Type B pancreatic cell (in vitro differentiated cells): Measurements from ENCODE around the gene EFNB2. TPM values are rescaled to one million over a fixed set of nuclear protein-coding genes. Genes with fewer than 3 reads are reported as not detected.

ENCODE experiments used
- DNase-seq: peaks from one replicate; pipeline ENCODE4 v3.0.0; 2021; ENCODE audit warnings: mixed read lengths; ENCODE audit not compliant: unreplicated experiment; ENCODE audit errors: extremely low spot score
- H3K27ac Mint-ChIP-seq: 2 replicates; pipeline ENCODE4 v1.8.0; 2021; ENCODE audit warnings: mild to moderate bottlenecking, mixed read lengths
- H3K27me3 Mint-ChIP-seq: 2 replicates; pipeline ENCODE4 v1.8.0; 2021; ENCODE audit warnings: mixed read lengths
- H3K36me3 Mint-ChIP-seq: 2 replicates; pipeline ENCODE4 v1.8.0; 2021; ENCODE audit warnings: mixed read lengths
- H3K4me1 Mint-ChIP-seq: one replicate; pipeline ENCODE4 v1.8.0; 2021; ENCODE audit warnings: mixed read lengths; ENCODE audit not compliant: unreplicated experiment
- H3K4me3 Mint-ChIP-seq: 2 replicates; pipeline ENCODE4 v1.8.0; 2021; ENCODE audit warnings: mild to moderate bottlenecking, mixed read lengths
- H3K9me3 Mint-ChIP-seq: 2 replicates; pipeline ENCODE4 v1.8.0; 2021; ENCODE audit warnings: mixed read lengths
- total RNA-seq: library from RNA; stranded (reverse); gene quantifications from 2 replicates; pipeline ENCODE4 v1.2.1, GENCODE V29; 2021; ENCODE audit warnings: low replicate concordance
- TF ChIP-seq, protein P1 (sequence below): fragments of 200-600 bp; sonication (generic); conservative IDR thresholded peaks from 2 replicates; pipeline ENCODE4 v1.5.0; 2021; ENCODE audit warnings: antibody characterized with exemption, mild to moderate bottlenecking

The EFNB2 gene
- total RNA-seq, 1 donor from 2014 or later = 67.1 TPM

DNA sequence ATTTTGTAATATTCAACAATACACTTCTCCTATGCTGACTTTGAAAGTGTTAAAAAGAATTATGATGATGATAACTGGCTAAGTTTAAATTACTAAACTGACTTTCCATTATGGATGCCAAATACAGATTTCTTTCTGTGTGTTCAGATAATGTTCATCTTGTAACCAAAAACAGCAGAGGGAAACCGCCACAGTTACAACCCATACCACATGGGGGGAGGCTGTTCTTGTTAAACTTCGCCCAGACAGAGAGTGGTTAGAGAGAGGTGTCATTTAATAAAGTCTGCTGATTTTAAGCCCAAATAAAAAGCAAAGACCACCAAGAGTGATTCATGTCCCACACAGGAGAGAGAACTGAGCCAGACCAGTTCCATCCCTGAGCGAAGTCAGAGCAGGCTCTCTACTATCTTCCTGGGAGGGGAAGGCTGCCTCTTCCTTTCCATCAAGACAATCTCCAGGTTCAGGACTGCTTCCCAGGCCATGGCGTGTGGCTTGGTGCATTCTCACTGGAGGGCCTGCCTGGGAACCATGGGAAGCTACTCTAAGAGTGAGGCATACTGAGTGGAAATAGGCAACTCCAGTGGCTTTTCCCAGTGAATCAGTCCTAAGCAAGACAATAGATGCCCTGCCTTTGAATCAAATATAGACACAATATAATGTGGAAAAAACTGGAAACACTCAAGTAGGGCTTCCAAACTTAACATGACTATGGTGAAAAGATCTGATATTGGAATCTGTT lies 18.2 kb downstream of the EFNB2 start:
- DNase-seq = no peak
- Mint-ChIP-seq H3K4me3 (no peak overlapping the region), H3K36me3 (peaks cover 32% of the 10 kb centered on the region), H3K27me3 (no peaks in the 10 kb centered on the region), H3K4me1 (peaks cover 74% of the 10 kb centered on the region), H3K9me3 (no peaks in the 10 kb centered on the region), H3K27ac (peak overlapping the region; percentile 21)
- TF ChIP-seq, protein P1, sequence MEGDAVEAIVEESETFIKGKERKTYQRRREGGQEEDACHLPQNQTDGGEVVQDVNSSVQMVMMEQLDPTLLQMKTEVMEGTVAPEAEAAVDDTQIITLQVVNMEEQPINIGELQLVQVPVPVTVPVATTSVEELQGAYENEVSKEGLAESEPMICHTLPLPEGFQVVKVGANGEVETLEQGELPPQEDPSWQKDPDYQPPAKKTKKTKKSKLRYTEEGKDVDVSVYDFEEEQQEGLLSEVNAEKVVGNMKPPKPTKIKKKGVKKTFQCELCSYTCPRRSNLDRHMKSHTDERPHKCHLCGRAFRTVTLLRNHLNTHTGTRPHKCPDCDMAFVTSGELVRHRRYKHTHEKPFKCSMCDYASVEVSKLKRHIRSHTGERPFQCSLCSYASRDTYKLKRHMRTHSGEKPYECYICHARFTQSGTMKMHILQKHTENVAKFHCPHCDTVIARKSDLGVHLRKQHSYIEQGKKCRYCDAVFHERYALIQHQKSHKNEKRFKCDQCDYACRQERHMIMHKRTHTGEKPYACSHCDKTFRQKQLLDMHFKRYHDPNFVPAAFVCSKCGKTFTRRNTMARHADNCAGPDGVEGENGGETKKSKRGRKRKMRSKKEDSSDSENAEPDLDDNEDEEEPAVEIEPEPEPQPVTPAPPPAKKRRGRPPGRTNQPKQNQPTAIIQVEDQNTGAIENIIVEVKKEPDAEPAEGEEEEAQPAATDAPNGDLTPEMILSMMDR = no peak

DNA sequence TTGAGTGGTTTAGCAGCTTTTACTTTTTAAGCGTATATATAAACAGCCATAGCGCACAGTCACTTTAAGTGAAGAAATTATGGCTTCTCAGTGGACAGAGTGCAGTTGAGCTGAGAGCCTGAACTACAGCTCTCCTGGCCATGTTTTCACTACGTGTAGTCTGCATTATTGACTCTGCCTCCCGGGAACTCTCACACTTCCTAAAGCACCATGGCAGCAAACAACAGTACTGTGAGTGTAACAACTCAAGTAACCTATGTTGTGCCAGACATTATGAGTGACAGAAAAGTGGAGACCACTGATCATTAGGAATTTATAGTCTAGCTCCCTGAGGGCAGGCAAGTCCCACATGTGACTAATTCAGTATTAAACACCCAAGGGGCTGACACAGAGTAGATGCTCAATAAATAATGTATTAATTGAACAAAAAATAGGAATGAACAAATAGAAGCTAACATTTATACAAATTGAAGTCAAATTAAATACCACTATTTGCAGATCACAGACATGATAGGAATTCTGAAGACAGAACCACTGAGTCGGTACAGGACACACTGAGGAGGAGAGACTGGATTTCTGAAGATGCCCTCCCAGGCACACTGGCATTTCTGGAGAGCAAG lies 19.7 kb downstream of the EFNB2 start:
- H3K27ac Mint-ChIP-seq = no peak overlapping the region
- peaks cover 43% of the 10 kb centered on the region for H3K36me3 Mint-ChIP-seq
- no peaks in the 10 kb centered on the region for H3K9me3 Mint-ChIP-seq
- DNase-seq = no peak
- TF ChIP-seq, protein P1 = no peak
- no peaks in the 10 kb centered on the region for H3K27me3 Mint-ChIP-seq
- H3K4me3 Mint-ChIP-seq = no peak overlapping the region
- H3K4me1 Mint-ChIP-seq = peaks cover 59% of the 10 kb centered on the region

- no peak for DNase-seq
- peaks cover 52% of the 10 kb centered on the region for H3K4me1 Mint-ChIP-seq
- H3K36me3 Mint-ChIP-seq = peaks cover 46% of the 10 kb centered on the region
- H3K4me3 Mint-ChIP-seq = peak overlapping the region; percentile 6
- no peaks in the 10 kb centered on the region for H3K9me3 Mint-ChIP-seq
- no peaks in the 10 kb centered on the region for H3K27me3 Mint-ChIP-seq
- TF ChIP-seq, protein P1 = no peak
- H3K27ac Mint-ChIP-seq = no peak overlapping the region
Measured at GRCh38 chr13:106514928-106515634, 20.4 kb downstream of the EFNB2 start.

DNA sequence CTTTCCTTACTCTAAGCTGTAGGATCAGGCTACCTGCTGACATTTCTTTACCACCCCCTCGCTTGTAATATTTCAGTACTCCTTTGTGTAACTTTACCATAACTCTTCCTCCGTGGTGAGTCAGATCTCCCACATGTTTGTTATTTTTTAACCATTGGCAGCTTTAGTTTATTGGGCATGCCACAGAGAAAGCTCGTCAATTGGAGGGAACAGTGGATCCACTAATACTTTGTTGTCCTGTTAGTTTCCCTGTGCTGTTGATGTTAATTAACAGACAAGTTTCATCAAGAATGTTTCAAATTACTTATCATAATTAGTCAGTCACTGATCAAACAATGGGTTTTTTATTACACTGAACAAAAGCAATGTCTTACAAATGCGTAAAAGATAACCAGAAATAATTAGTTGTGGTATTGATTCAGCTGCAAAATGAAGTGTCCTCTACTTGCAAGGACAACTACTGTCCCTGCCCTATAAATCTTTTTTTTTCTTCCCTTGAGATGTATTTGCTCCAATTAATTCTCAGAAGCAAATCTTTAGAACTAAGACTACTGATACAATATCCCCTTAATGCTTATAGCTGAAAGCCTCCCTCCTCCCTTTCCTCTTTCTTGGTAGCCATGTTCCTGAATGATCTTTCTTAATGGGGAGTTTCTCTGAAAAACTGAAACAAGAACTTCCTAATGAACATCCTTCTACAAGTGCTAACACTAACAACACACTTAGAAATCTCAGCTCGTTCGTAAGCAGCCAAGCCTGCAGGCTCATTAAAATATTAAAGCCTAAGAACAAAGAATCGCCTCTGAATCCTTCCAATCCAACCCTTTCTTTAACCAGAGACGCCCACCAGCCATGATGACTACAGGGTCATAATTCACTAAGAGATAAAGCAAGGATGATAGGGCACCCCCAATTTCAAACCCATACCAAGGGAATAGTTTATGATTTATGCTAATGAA lies 22.2 kb downstream of the EFNB2 start:
- no peak for DNase-seq
- H3K9me3 Mint-ChIP-seq = no peaks in the 10 kb centered on the region
- peaks cover 41% of the 10 kb centered on the region for H3K4me1 Mint-ChIP-seq
- H3K27ac Mint-ChIP-seq = no peak overlapping the region
- peak overlapping the region; percentile 23 for H3K4me3 Mint-ChIP-seq
- no peaks in the 10 kb centered on the region for H3K27me3 Mint-ChIP-seq
- TF ChIP-seq, protein P1 = no peak
- H3K36me3 Mint-ChIP-seq = peaks cover 49% of the 10 kb centered on the region
